Hematopoietic multipotent progenitor cell treated with erythropoietin and hydrocortisone succinate and interleukin-3 and kit ligand, for 17 days (in vitro differentiated cells): ENCODE results near the gene BEGAIN.

Experiments
- DNase-seq: peaks from one replicate; pipeline ENCODE4 v3.0.0-alpha.2; 2015; ENCODE audit warnings: low spot score

The BEGAIN gene

GRCh38 chr14:100601064-100601463 is 13.8 kb upstream of the BEGAIN start:
- no peak for DNase-seq

GRCh38 chr14:100599981-100600380 is 12.8 kb upstream of the BEGAIN start:
- DNase-seq: no peak

- no peak for DNase-seq
Measured at GRCh38 chr14:100594625-100594951, 7.4 kb upstream of the BEGAIN start.

GRCh38 chr14:100593751-100594624 is 6.8 kb upstream of the BEGAIN start:
- DNase-seq: no peak

- DNase-seq: no peak
Measured at GRCh38 chr14:100592972-100593371, 5.8 kb upstream of the BEGAIN start.

- no peak for DNase-seq
Measured at GRCh38 chr14:100592461-100592891, 5.3 kb upstream of the BEGAIN start.

GRCh38 chr14:100591453-100592371 is 4.5 kb upstream of the BEGAIN start:
- DNase-seq: no peak

GRCh38 chr14:100590726-100591452 is 3.7 kb upstream of the BEGAIN start:
- DNase-seq: no peak

GRCh38 chr14:100589760-100590469 is 2.7 kb upstream of the BEGAIN start:
- no peak for DNase-seq

- DNase-seq: no peak
Measured at GRCh38 chr14:100589071-100589759, 2.0 kb upstream of the BEGAIN start.

- DNase-seq: no peak
Measured at GRCh38 chr14:100588671-100589070, 1.5 kb upstream of the BEGAIN start.

GRCh38 chr14:100587763-100588411 is 670 bp upstream of the BEGAIN start:
- DNase-seq: no peak

- no peak for DNase-seq
Measured at GRCh38 chr14:100586403-100587085, 673 bp downstream of the BEGAIN start.

- DNase-seq: no peak
Measured at GRCh38 chr14:100586153-100586402, 1.1 kb downstream of the BEGAIN start.

- no peak for DNase-seq
Measured at GRCh38 chr14:100585448-100586152, 1.6 kb downstream of the BEGAIN start.

- DNase-seq: no peak
Measured at GRCh38 chr14:100584056-100585031, 2.9 kb downstream of the BEGAIN start.

GRCh38 chr14:100583245-100583644 is 4.0 kb downstream of the BEGAIN start:
- no peak for DNase-seq

- no peak for DNase-seq
Measured at GRCh38 chr14:100582496-100583165, 4.6 kb downstream of the BEGAIN start.
